Central memory CD8-positive, alpha-beta T cell (primary cell): Measurements from ENCODE around the gene OXSR1.
A peak's percentile ranks its signal among the peaks of the same experiment; 100 is the strongest.

Experiments
- ATAC-seq: fragments of 150-1000 bp; cut with Tn5 transposase; replicated peaks from 2 replicates; pipeline ENCODE4 v1.10.0; 2022; ENCODE audit warnings: mild to moderate bottlenecking, moderate FRiP score, moderate number of reproducible peaks; ENCODE audit not compliant: poor library complexity, severe bottlenecking; ENCODE audit errors: extremely low read depth
- DNase-seq, 2 donors: peaks; one replicate each; pipeline ENCODE4 v3.0.0; 2021; ENCODE audit warnings: low spot score in 2 of 2
- H3K27ac Mint-ChIP-seq: one replicate; pipeline ENCODE4 v1.8.0; 2022; ENCODE audit warnings: low read depth, mild to moderate bottlenecking, moderate library complexity, mixed read lengths
- H3K27me3 Mint-ChIP-seq: one replicate; pipeline ENCODE4 v1.8.0; 2022; ENCODE audit warnings: mixed read lengths
- H3K36me3 Mint-ChIP-seq: one replicate; pipeline ENCODE4 v1.8.0; 2022; ENCODE audit warnings: mild to moderate bottlenecking, moderate library complexity, mixed read lengths; ENCODE audit not compliant: insufficient read depth
- H3K4me1 Mint-ChIP-seq: one replicate; pipeline ENCODE4 v1.8.0; 2022; ENCODE audit warnings: mixed read lengths
- H3K4me3 Mint-ChIP-seq: one replicate; pipeline ENCODE4 v1.8.0; 2022; ENCODE audit warnings: mild to moderate bottlenecking, moderate library complexity, mixed read lengths
- H3K9me3 Mint-ChIP-seq: one replicate; pipeline ENCODE4 v1.8.0; 2022; ENCODE audit warnings: mixed read lengths

The OXSR1 gene

GRCh38 chr3:38141173-38141951, 24.0 kb upstream of the OXSR1 start:
- Mint-ChIP-seq H3K9me3 (peaks cover 4% of the 10 kb centered on the region), H3K27ac (peak overlapping the region; percentile 64), H3K36me3 (peaks cover 9% of the 10 kb centered on the region), H3K4me3 (peak overlapping the region; percentile 37), H3K4me1 (peaks cover 46% of the 10 kb centered on the region), H3K27me3 (no peaks in the 10 kb centered on the region)
- DNase-seq (peak in 1 of 2 donors; percentile 9), ATAC-seq (no peak)

DNA sequence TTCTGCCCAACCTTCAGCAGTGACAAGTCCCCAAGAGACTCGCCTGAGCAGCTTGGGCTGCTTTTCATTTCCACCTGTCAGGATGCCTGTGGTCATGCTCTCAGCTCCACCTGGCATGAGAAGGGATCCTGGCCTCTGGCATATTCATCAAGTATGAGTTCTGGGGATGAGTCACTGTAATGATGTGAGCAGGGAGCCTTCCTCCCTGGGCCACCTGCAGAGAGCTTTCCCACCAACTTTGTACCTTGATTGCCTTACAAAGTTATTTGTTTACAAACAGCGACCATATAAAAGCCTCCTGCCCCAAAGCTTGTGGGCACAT, 23.4 kb upstream of the OXSR1 start:
- Mint-ChIP-seq H3K4me3 (no peak overlapping the region), H3K4me1 (peaks cover 44% of the 10 kb centered on the region), H3K36me3 (peaks cover 11% of the 10 kb centered on the region), H3K9me3 (peaks cover 9% of the 10 kb centered on the region), H3K27me3 (no peaks in the 10 kb centered on the region), H3K27ac (peak overlapping the region; percentile 64)
- DNase-seq: peak in 1 of 2 donors; percentile 3
- ATAC-seq: no peak

DNA sequence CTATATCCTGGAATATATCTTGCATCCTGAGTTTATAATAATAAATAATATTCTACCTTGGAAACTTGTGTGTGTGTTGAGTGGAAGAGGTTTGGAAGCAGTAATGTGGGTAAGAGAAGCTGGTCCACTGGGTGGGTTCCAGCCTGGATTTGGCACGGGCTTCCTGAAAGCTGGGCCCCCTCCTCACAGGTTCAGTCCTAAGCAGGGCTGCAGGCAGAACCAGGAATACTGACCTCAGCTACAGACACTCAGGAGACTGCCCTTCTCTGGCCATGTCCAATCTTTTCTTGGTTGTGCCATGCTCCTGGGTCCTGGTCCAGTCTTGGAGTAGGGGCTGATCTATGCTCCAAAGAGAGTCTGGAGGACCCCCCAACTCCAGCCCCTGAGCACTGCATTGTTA, 22.4 kb upstream of the OXSR1 start:
- H3K27me3 Mint-ChIP-seq: no peaks in the 10 kb centered on the region
- ATAC-seq: no peak
- no peak overlapping the region for H3K4me3 Mint-ChIP-seq
- H3K9me3 Mint-ChIP-seq: peaks cover 9% of the 10 kb centered on the region
- peaks cover 34% of the 10 kb centered on the region for H3K4me1 Mint-ChIP-seq
- peaks cover 9% of the 10 kb centered on the region for H3K36me3 Mint-ChIP-seq
- no peak overlapping the region for H3K27ac Mint-ChIP-seq
- no peak for DNase-seq

DNA sequence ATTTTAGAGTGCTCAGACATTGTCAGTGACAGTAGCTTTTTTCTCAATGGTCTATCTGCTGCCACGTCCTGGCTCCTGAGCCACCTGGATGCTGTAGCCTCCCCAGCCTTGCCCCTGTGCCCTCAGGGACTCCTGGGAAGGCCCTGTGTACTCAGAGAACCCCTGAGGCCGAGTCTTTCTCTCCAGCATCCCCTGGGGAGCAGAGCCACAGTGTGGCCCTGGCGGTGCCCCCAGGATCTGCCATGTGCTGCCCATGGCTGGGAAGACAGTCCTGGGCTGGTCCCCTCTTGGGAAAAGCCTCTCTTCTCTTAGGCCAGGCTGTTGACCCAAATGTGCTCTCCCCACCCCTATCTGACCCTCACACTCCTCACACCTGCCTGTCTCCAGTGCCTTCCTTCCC, 21.8 kb upstream of the OXSR1 start:
- Mint-ChIP-seq H3K27ac (no peak overlapping the region), H3K9me3 (peaks cover 9% of the 10 kb centered on the region), H3K4me1 (peaks cover 28% of the 10 kb centered on the region), H3K36me3 (peaks cover 7% of the 10 kb centered on the region), H3K4me3 (no peak overlapping the region), H3K27me3 (no peaks in the 10 kb centered on the region)
- no peak for DNase-seq
- ATAC-seq: no peak

GRCh38 chr3:38146504-38146903, 18.8 kb upstream of the OXSR1 start:
- no peak for DNase-seq
- Mint-ChIP-seq H3K4me3 (no peak overlapping the region), H3K4me1 (peaks cover 14% of the 10 kb centered on the region), H3K36me3 (peaks cover 5% of the 10 kb centered on the region), H3K27me3 (no peaks in the 10 kb centered on the region), H3K9me3 (peaks cover 9% of the 10 kb centered on the region), H3K27ac (no peak overlapping the region)
- ATAC-seq: no peak

DNA sequence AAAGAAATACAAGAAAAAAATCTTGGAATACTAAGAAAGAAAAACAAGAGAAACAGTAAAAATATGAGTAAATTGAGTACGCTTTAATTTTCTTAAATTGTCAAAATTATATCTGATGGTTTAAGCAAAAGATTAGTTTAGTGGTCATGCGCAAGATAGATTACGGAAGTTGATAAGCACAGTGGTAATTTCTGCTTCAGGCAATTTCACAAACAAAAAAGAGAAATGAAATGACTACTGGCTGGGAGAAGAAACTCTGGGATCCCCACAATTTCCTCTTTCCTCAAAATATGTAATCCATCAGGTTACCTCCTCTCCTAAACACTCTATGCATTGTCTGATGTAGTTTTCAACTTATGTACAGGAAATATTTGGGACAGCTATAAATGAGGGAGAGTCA, 17.9 kb upstream of the OXSR1 start:
- Mint-ChIP-seq H3K27ac (no peak overlapping the region), H3K36me3 (peaks cover 2% of the 10 kb centered on the region), H3K4me1 (peaks cover 21% of the 10 kb centered on the region), H3K27me3 (no peaks in the 10 kb centered on the region), H3K4me3 (no peak overlapping the region), H3K9me3 (peaks cover 9% of the 10 kb centered on the region)
- ATAC-seq (no peak), DNase-seq (no peak)

DNA sequence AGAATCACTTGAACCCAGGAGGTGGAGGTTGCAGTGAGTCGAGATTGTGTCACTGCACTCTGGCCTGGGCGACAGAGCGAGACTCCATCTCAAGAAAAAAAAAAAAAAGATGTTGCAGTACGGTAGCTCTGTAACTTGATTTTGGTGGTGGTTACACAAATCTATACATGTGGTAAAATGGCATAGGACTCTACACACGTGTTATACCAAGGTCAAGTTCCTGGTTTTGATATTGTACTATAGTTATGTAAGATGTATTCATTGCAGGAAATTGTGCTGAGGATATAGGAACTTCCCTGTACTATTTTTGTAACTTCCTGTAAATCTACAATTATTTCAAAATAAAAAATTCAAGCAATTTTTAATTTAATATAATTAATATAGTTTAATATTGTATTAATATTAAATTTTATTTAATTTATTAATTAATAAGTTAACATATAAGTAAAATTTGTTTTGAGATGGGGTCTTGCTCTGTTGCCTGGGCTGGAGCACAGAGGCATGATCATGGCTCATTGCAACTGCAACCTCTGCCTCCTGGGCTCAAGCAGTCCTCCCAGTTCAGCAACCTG, 16.9 kb upstream of the OXSR1 start:
- Mint-ChIP-seq H3K27ac (no peak overlapping the region), H3K4me3 (no peak overlapping the region), H3K27me3 (no peaks in the 10 kb centered on the region), H3K9me3 (peaks cover 9% of the 10 kb centered on the region), H3K4me1 (peaks cover 27% of the 10 kb centered on the region), H3K36me3 (peaks cover 2% of the 10 kb centered on the region)
- no peak for DNase-seq
- no peak for ATAC-seq

DNA sequence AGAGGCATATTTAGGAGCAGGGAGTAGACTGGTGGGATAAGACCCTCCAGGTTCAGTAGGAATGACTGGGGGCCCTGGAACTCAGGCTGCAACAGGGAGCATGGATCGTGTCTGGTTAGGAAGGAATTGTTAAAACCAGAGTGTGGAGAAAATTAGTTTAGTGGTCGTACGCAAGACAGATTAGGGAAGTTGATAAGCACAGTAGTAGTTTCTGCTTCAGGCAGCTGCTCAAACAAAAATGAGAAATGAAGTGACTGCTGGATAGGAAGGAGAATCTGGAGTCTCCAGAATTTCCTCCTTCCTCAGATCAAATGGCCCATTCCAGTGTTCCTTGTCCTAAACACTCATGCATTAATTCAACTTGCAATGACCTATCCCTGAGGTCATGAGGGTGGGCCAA, 15.6 kb upstream of the OXSR1 start:
- Mint-ChIP-seq H3K9me3 (peaks cover 9% of the 10 kb centered on the region), H3K4me1 (peaks cover 27% of the 10 kb centered on the region), H3K4me3 (no peak overlapping the region), H3K27me3 (no peaks in the 10 kb centered on the region), H3K36me3 (peaks cover 2% of the 10 kb centered on the region), H3K27ac (peak overlapping the region; percentile 21)
- DNase-seq (no peak), ATAC-seq (no peak)

- H3K27me3 Mint-ChIP-seq: no peaks in the 10 kb centered on the region
- H3K4me3 Mint-ChIP-seq: no peak overlapping the region
- peak overlapping the region; percentile 80 for H3K27ac Mint-ChIP-seq
- H3K36me3 Mint-ChIP-seq: peaks cover 2% of the 10 kb centered on the region
- H3K9me3 Mint-ChIP-seq: peaks cover 9% of the 10 kb centered on the region
- no peak for ATAC-seq
- DNase-seq: no peak
- H3K4me1 Mint-ChIP-seq: peaks cover 27% of the 10 kb centered on the region
Measured at GRCh38 chr3:38150780-38151528, 14.4 kb upstream of the OXSR1 start.

- no peaks in the 10 kb centered on the region for H3K27me3 Mint-ChIP-seq
- ATAC-seq: peak; percentile 97
- H3K4me1 Mint-ChIP-seq: peaks cover 27% of the 10 kb centered on the region
- H3K4me3 Mint-ChIP-seq: no peak overlapping the region
- peak overlapping the region; percentile 80 for H3K27ac Mint-ChIP-seq
- DNase-seq: no peak
- peaks cover 2% of the 10 kb centered on the region for H3K9me3 Mint-ChIP-seq
- no peaks in the 10 kb centered on the region for H3K36me3 Mint-ChIP-seq
Measured at GRCh38 chr3:38151667-38152265, 13.6 kb upstream of the OXSR1 start.

DNA sequence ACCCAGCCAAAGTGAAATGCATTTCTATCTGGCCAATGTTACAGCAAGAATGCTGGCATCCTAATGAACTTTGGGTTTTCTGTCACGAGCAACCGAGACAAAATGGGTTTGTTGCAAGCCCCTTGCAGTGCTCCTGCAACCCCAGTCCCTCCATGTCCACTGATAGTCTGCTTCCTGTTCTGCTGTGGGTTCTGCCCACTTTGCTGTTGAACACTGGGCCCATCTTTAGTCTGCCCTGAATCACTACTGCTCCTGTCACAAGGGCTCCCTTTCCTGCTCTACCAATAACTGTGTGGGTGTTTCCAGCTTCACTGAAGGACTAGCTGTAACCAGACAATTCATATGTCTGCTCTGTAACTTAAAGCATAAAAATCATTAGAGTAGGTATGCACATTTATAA, 12.7 kb upstream of the OXSR1 start:
- Mint-ChIP-seq H3K9me3 (no peaks in the 10 kb centered on the region), H3K27me3 (no peaks in the 10 kb centered on the region), H3K4me1 (peaks cover 27% of the 10 kb centered on the region), H3K4me3 (no peak overlapping the region), H3K27ac (no peak overlapping the region), H3K36me3 (no peaks in the 10 kb centered on the region)
- DNase-seq (no peak), ATAC-seq (no peak)

DNA sequence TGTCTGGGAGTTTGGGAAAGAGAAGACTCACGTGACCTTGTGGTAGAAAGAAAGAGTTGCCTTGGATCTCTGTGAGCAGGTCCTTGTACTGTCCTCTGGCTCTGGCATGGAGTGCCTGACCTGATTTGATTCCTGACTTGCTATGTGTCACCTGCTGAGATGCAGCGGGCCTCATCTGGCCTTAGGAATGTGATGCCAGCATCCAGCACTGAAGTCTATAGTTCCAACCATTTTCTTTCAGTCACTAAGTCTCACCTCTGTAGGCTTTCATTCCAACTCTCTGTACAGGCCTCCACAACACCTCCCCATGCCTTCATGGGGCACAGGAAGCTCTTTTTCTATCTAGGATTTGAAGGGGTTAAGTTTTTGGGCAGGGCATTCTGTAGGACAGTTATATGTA, 12.1 kb upstream of the OXSR1 start:
- ATAC-seq: no peak
- Mint-ChIP-seq H3K27me3 (no peaks in the 10 kb centered on the region), H3K27ac (no peak overlapping the region), H3K36me3 (no peaks in the 10 kb centered on the region), H3K4me1 (peaks cover 27% of the 10 kb centered on the region), H3K9me3 (no peaks in the 10 kb centered on the region), H3K4me3 (no peak overlapping the region)
- no peak for DNase-seq
